Body of pancreas (tissue), 4 donors: Measurements from ENCODE around the gene MTR.

Experiments
- CTCF ChIP-seq, 7 experiments: fragments of 450-650 bp in 4 of 7; fragments of 200-600 bp in 3 of 7; sonication (generic) in 3 of 7; IDR thresholded peaks; one replicate each; pipeline ENCODE4 v1.5.1; 2016 to 2019; ENCODE audit warnings: antibody characterized with exemption in 7 of 7
- POLR2A ChIP-seq, 3 donors: fragments of 450-650 bp; IDR thresholded peaks; one replicate each; pipeline ENCODE4 v1.6.1; 2016; ENCODE audit warnings: antibody characterized with exemption in 3 of 3, mild to moderate bottlenecking in 2 of 3

GRCh38 chr1:236833575-236833974 lies 38.5 kb downstream of the MTR start:
- TF ChIP-seq CTCF (IDR thresholded peaks at IDR 0.05) (no peak), POLR2A (IDR thresholded peaks at IDR 0.05) (no peak)
